Retinal pigment epithelial cell (primary cell): ENCODE data around the gene SH3BP5.

ENCODE experiments used
- DNase-seq: peaks from one replicate; pipeline ENCODE4 v3.0.0-alpha.2; 2010; ENCODE audit warnings: low read depth
- H3K4me3 ChIP-seq: 2 replicates; pipeline ENCODE4 v1.5.1; 2011; ENCODE audit warnings: mild to moderate bottlenecking, low read length, control low read depth, moderate library complexity
- CTCF ChIP-seq: conservative IDR thresholded peaks from 2 replicates; pipeline ENCODE4 v1.5.1; 2011; ENCODE audit warnings: low read depth, low read length, control low read depth, inconsistent platforms

SH3BP5 gene

GRCh38 chr3:15228147-15228546, 104.2 kb downstream of the SH3BP5 start:
- DNase-seq: no peak
- TF ChIP-seq CTCF: no peak

GRCh38 chr3:15223685-15224572, 108.5 kb downstream of the SH3BP5 start:
- no peak overlapping the region for H3K4me3 ChIP-seq
- no peak for DNase-seq
- TF ChIP-seq CTCF: no peak

More at GRCh38 chr3:15228147-15228546, 104.2 kb downstream of the SH3BP5 start:
- no peak overlapping the region for H3K4me3 ChIP-seq

- no peak for TF ChIP-seq CTCF
These were observed 110.7 kb downstream of the SH3BP5 start for GRCh38 chr3:15221574-15222217.

GRCh38 chr3:15220661-15221060, 111.7 kb downstream of the SH3BP5 start:
- H3K4me3 ChIP-seq: no peak overlapping the region
- no peak for DNase-seq
- no peak for TF ChIP-seq CTCF

More at GRCh38 chr3:15221574-15222217, 110.7 kb downstream of the SH3BP5 start:
- no peak overlapping the region for H3K4me3 ChIP-seq
- no peak for DNase-seq

GRCh38 chr3:15220056-15220455, 112.3 kb downstream of the SH3BP5 start:
- no peak for TF ChIP-seq CTCF
- H3K4me3 ChIP-seq: no peak overlapping the region
- DNase-seq: no peak

- no peak overlapping the region for H3K4me3 ChIP-seq
- DNase-seq: no peak
These were observed 113.7 kb downstream of the SH3BP5 start for GRCh38 chr3:15218689-15219088.

More at GRCh38 chr3:15218689-15219088, 113.7 kb downstream of the SH3BP5 start:
- no peak for TF ChIP-seq CTCF
